Gastroesophageal sphincter (tissue), 4 donors: ENCODE results near the gene WLS. TPM values are rescaled to one million over a fixed set of nuclear protein-coding genes. Genes with fewer than 3 reads are reported as not detected.

Source experiments
- ATAC-seq: fragments of 150-250 bp; one replicate; pipeline ENCODE4 v1.9.1; 2016; ENCODE audit warnings: mild to moderate bottlenecking, moderate library complexity
- H3K27ac ChIP-seq, 4 donors: fragments of 200-600 bp; sonication (generic) in 3 of 4; 1 replicate in 3 of 4; 2 replicates in 1 of 4; pipeline ENCODE4 v1.5.1; 2016 to 2019
- H3K27me3 ChIP-seq: fragments of 200-600 bp; sonication (generic); one replicate; pipeline ENCODE4 v1.5.1; 2019
- H3K36me3 ChIP-seq, 2 donors: fragments of 200-600 bp; sonication (generic); one replicate each; pipeline ENCODE4 v1.5.1; 2019; ENCODE audit warnings: control low read depth in 1 of 2
- H3K4me1 ChIP-seq, 3 donors: fragments of 200-600 bp; sonication (generic); 1 replicate in 2 of 3; 2 replicates in 1 of 3; pipeline ENCODE4 v1.5.1; 2016 to 2019; ENCODE audit warnings: control low read depth in 2 of 3
- H3K4me3 ChIP-seq, 2 donors: fragments of 200-600 bp; sonication (generic); one replicate each; pipeline ENCODE4 v1.5.1; 2019; ENCODE audit warnings: mild to moderate bottlenecking in 1 of 2, moderate library complexity in 1 of 2
- H3K9me3 ChIP-seq, 3 donors: fragments of 200-600 bp; sonication (generic); one replicate each; pipeline ENCODE4 v1.5.1; 2017 to 2019; ENCODE audit warnings: control low read depth in 2 of 3
- CTCF ChIP-seq, 4 experiments: fragments of 200-600 bp in 2 of 4; fragments of 450-650 bp in 2 of 4; sonication (generic) in 1 of 4; IDR thresholded peaks; one replicate each; pipeline ENCODE4 v1.5.1; 2017 to 2019; ENCODE audit warnings: antibody characterized with exemption in 4 of 4, mild to moderate bottlenecking in 2 of 4, moderate library complexity in 2 of 4
- EP300 ChIP-seq: sonication (generic); formaldehyde crosslinking; IDR thresholded peaks from one replicate; pipeline ENCODE4 v1.6.1; 2017; ENCODE audit warnings: antibody characterized with exemption, mild to moderate bottlenecking
- POLR2A ChIP-seq, 2 donors: fragments of 450-650 bp; IDR thresholded peaks; one replicate each; pipeline ENCODE4 v1.6.1; 2017; ENCODE audit warnings: antibody characterized with exemption in 2 of 2, mild to moderate bottlenecking in 2 of 2, moderate library complexity in 1 of 2
- POLR2AphosphoS5 ChIP-seq: sonication (generic); formaldehyde crosslinking; IDR thresholded peaks from one replicate; pipeline ENCODE4 v1.6.1; 2017; ENCODE audit warnings: antibody characterized with exemption
- WGBS, 2 donors: methylation state at CpG; one replicate each; pipeline ENCODE4 v1.1.5; 2018; ENCODE audit warnings: low coverage in 1 of 2; 5-methylcytosine and 5-hydroxymethylcytosine counted together
- total RNA-seq, 4 donors: library from RNA; depleted of rRNA; stranded (reverse); fragments of >200 nt; gene quantifications; one replicate each; pipeline ENCODE4 v1.1.0, GENCODE V29; 2016

Gene WLS
- total RNA-seq, 4 donors from 2014 or later = 120 to 280 (median 263) TPM

DNA sequence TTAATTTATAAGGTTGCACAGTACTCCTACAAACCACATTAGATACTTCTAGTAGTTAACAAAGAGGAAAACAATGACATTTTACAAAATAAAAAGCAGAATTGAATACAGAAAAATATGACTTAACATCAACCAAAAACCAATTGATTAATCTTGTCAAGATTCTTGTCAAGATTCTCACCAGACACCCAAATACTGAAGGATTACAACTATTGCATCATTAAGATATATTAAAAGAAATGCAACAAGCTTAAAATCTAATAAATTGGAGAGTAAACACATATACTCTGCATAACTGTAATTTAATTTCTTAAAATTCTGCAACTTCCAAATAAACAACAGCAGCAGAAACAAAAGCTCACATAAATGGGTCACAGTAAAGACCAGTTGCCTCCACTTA is 4.7 kb downstream of the WLS start:
- Histone ChIP-seq H3K36me3 (no peaks in the 10 kb centered on the region), H3K9me3 (no peaks in the 10 kb centered on the region), H3K4me3 (peak overlapping the region in 1 of 2 donors; percentile 8), H3K27ac (peak overlapping the region in 3 of 4 donors; percentile 26 to 96 (median 96)), H3K27me3 (no peaks in the 10 kb centered on the region), H3K4me1 (peaks cover 9 to 76% (median 19%) of the 10 kb centered on the region in 3 donors)
- no peak for TF ChIP-seq POLR2AphosphoS5
- TF ChIP-seq POLR2A (IDR thresholded peaks at IDR 0.05) = no peak
- TF ChIP-seq EP300 = no peak
- no peak for TF ChIP-seq CTCF (IDR thresholded peaks at IDR 0.05)
- ATAC-seq = no peak

DNA sequence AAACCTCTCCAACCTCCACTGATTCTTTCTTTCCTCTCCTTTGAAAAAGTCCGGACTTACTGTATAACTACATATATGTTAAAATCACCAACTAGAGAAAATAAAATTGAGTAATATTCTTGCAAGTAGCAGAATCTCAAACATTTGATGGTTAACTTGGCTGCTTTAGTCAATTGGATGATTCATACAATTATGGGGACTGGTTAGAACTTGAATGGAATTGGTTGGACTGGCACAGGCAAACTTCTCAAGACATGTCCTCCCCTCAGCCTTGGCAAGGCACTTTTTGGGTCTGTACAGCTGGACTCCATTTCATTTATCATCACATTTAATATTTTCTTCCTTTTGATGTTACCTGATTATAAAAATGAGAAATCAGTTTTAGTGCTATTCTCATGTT is 6.5 kb downstream of the WLS start:
- Histone ChIP-seq H3K4me1 (peaks cover 14 to 95% (median 31%) of the 10 kb centered on the region in 3 donors), H3K9me3 (no peaks in the 10 kb centered on the region), H3K27ac (peak overlapping the region; percentile 45 to 96 (median 76)), H3K4me3 (no peak overlapping the region), H3K36me3 (no peaks in the 10 kb centered on the region), H3K27me3 (no peaks in the 10 kb centered on the region)
- 90 to 93% methylated on average over 1 of the region's 1 CpG for WGBS, 2 donors
- TF ChIP-seq POLR2A (IDR thresholded peaks at IDR 0.05) = no peak
- TF ChIP-seq CTCF (IDR thresholded peaks at IDR 0.05) = no peak
- no peak for TF ChIP-seq EP300
- no peak for TF ChIP-seq POLR2AphosphoS5
- no peak for ATAC-seq

DNA sequence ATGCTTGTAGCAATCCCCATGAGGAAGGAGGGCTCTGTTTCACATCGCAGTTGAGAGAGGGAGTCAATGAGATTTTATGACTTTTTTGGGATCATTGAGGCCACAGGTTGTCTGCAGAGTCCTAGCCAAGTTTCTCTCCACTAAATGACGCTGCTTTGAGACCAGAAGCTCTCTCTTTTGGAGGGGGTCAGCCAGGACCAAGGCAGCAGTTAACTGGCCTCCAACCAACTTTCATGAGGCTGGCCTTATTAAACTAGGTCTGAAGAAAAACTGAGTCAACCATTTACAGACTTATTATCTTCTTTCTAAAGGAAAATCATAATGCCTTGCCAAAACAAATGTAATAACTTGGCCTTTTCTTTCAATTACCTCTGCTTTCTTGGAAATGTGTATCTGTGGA is 8.6 kb downstream of the WLS start:
- Histone ChIP-seq H3K4me1 (peaks cover 15 to 98% (median 33%) of the 10 kb centered on the region in 3 donors), H3K4me3 (no peak overlapping the region), H3K27me3 (no peaks in the 10 kb centered on the region), H3K27ac (peak overlapping the region; percentile 61 to 96 (median 84)), H3K9me3 (no peaks in the 10 kb centered on the region), H3K36me3 (no peaks in the 10 kb centered on the region)
- TF ChIP-seq POLR2A (IDR thresholded peaks at IDR 0.05) (no peak), CTCF (IDR thresholded peaks at IDR 0.05) (no peak), POLR2AphosphoS5 (no peak), EP300 (no peak)
- no peak for ATAC-seq
- WGBS, 2 donors = 13 to 50% methylated on average over 1 to 2 of the region's 2 CpGs

DNA sequence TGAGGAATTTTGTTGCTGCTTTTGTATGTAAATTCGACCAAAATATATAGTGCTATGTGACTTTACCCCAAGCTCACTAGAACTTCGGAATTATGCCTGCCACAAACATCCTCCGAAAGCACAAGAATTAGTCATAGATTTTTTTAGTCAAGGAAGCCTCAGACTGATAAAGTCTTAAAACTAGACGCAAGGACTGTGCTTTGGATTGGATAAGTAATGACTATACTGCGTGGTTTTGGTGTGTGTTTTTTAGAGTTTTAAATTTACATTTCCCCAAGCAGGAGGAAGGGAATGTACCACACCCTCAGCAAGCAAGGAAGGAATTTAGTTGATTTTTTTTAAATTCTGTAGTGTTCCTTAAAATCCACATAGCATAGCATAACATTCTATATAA is 10.3 kb downstream of the WLS start:
- Histone ChIP-seq H3K27ac (peak overlapping the region; percentile 72 to 96 (median 84)), H3K27me3 (no peaks in the 10 kb centered on the region), H3K36me3 (no peaks in the 10 kb centered on the region), H3K4me3 (no peak overlapping the region), H3K4me1 (peaks cover 17 to 99% (median 39%) of the 10 kb centered on the region in 3 donors), H3K9me3 (no peaks in the 10 kb centered on the region)
- no peak for ATAC-seq
- WGBS, 2 donors = 19 to 27% methylated on average over 5 of the region's 5 CpGs
- no peak for TF ChIP-seq POLR2AphosphoS5
- TF ChIP-seq EP300 = no peak

DNA sequence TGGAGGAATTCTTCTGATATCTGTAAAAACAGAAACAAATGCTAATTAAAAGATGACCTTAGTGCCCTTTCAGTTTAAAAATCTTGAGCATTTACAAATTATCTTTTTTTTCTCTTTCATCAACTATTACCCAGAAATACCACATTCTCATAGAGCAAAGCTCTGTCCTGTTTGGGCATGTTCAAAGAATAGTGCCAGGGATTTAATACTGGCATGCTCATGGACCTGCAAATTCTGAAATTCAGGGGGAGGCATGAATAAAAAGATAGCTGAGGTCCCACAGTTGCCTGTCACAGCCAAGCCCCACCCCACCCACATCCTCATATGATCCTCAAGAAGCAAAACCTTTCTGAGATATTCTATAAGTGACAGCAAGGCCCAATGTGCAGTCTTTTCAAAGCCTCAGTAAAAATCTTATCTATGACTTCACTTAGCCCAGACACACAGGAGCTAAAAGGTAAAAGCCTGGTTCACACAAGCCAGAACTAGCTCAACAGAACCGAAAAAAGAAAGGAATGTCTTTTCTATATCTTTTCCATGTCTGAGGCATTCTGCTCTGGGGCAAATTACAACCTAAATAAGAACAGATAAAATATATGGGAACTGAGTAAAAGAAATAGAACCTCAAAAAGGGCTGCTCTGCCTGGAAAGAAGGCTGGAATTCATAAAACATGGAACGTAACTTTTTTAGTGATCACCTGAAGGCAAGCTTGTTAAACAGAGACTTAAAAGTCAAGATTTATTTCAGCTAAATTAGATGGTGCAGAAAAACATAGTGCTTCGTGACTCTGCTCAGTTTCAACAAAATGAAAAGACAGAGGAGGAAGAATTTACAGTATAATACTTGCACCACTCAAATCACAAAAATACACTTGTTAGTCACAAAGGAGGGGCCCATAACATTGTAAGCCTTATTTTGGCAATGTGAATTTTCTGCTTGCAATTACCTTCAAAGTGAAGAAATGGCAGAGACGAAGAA is 11.0 kb downstream of the WLS start:
- H3K4me3 ChIP-seq = no peak overlapping the region
- no peaks in the 10 kb centered on the region for H3K9me3 ChIP-seq
- peaks cover 21 to 99% (median 44%) of the 10 kb centered on the region in 3 donors for H3K4me1 ChIP-seq
- H3K27ac ChIP-seq = peak overlapping the region; percentile 72 to 96 (median 84)
- ATAC-seq = no peak
- no peak for TF ChIP-seq POLR2A (IDR thresholded peaks at IDR 0.05)
- WGBS, 2 donors = 24 to 25% methylated on average over 4 of the region's 4 CpGs
- no peaks in the 10 kb centered on the region for H3K36me3 ChIP-seq
- no peaks in the 10 kb centered on the region for H3K27me3 ChIP-seq

GRCh38 chr1:68220420-68220819 is 11.9 kb downstream of the WLS start:
- Histone ChIP-seq H3K9me3 (no peaks in the 10 kb centered on the region), H3K36me3 (no peaks in the 10 kb centered on the region), H3K4me3 (no peak overlapping the region), H3K27ac (peak overlapping the region in 3 of 4 donors; percentile 72 to 96 (median 73)), H3K4me1 (peaks cover 24 to 99% (median 38%) of the 10 kb centered on the region in 3 donors), H3K27me3 (no peaks in the 10 kb centered on the region)
- 72 to 84% methylated on average over 4 of the region's 4 CpGs for WGBS, 2 donors
- no peak for ATAC-seq
- TF ChIP-seq POLR2A (IDR thresholded peaks at IDR 0.05) (no peak), EP300 (no peak), CTCF (IDR thresholded peaks at IDR 0.05) (no peak), POLR2AphosphoS5 (no peak)
